WI38 (cell line): Measurements from ENCODE around the gene GRIPAP1.
"Not testable (repeated sequence)": the region's sequence is repeated elsewhere in the genome, so short reads cannot be mapped to it uniquely, and the experiment has no call there.

Source experiments
- H3K4me3 ChIP-seq: 2 replicates; pipeline ENCODE4 v1.5.1; 2011; ENCODE audit warnings: low read depth, mild to moderate bottlenecking, control low read depth, low read length
- TF ChIP-seq, protein P1 (sequence below): IDR thresholded peaks from 2 replicates; pipeline ENCODE4 v1.5.1; 2012; ENCODE audit warnings: low read depth, mild to moderate bottlenecking, control low read depth, low read length

The GRIPAP1 gene

DNA sequence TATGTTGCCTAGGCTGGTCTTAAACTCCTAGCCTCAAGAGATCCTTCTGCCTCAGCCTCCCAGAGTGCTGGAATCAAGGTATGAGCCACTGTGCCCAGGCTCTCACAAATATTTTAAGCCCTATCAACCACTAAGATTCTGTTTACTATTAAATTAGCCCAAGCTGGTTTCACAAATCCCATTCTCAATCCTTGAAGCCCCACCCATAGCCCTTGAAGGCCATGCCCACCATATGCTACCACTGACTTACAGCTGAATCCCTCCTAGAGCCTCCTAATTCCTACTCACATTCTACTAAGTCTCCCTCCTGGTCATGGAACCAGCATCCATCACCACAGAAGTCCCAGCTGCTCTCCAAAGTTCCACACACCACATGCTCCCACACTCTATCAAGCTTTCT is 9.7 kb downstream of the GRIPAP1 start:
- TF ChIP-seq, protein P1, sequence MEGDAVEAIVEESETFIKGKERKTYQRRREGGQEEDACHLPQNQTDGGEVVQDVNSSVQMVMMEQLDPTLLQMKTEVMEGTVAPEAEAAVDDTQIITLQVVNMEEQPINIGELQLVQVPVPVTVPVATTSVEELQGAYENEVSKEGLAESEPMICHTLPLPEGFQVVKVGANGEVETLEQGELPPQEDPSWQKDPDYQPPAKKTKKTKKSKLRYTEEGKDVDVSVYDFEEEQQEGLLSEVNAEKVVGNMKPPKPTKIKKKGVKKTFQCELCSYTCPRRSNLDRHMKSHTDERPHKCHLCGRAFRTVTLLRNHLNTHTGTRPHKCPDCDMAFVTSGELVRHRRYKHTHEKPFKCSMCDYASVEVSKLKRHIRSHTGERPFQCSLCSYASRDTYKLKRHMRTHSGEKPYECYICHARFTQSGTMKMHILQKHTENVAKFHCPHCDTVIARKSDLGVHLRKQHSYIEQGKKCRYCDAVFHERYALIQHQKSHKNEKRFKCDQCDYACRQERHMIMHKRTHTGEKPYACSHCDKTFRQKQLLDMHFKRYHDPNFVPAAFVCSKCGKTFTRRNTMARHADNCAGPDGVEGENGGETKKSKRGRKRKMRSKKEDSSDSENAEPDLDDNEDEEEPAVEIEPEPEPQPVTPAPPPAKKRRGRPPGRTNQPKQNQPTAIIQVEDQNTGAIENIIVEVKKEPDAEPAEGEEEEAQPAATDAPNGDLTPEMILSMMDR: no peak
- no peak overlapping the region for H3K4me3 ChIP-seq

DNA sequence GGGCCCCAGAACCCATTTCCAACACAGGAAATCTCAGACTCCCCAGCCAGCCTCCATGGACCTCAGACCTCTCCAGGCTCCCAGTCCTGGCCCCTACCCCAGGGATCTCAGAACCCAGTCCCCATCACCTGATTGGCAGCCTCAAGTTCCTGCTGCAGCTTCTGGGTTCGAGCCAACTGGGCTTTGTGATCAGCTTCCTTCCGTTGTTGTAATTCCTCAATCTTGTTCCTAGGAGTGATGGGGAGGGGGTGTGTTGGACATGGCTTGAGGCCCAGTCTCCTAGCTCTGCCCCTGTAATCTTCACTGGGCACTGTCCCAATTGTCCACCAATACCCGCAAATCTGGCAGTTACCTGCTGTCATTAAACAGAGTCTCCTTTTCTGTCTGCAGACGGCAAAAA is 12.6 kb downstream of the GRIPAP1 start:
- TF ChIP-seq, protein P1: no peak
- no peak overlapping the region for H3K4me3 ChIP-seq

DNA sequence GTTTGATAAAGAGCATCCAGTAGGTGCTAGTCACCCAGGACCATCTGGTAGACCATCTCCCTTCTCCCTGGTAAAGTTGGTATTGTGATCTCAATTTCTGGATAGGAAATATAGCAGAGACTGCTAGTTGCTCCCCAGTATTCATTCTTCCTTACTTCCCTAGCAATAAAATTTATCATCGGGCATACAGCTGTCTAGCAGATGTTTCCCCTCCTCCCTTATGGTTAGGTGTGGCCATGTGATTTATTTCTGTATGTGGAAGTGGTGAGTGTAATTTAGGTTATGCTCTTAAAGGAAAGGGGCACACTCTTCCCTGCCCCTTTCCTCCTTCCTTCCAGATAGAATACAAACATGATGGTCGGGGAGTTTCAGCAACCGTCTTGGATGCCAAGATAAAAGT is 18.2 kb downstream of the GRIPAP1 start:
- TF ChIP-seq, protein P1: no peak
- H3K4me3 ChIP-seq: no peak overlapping the region

DNA sequence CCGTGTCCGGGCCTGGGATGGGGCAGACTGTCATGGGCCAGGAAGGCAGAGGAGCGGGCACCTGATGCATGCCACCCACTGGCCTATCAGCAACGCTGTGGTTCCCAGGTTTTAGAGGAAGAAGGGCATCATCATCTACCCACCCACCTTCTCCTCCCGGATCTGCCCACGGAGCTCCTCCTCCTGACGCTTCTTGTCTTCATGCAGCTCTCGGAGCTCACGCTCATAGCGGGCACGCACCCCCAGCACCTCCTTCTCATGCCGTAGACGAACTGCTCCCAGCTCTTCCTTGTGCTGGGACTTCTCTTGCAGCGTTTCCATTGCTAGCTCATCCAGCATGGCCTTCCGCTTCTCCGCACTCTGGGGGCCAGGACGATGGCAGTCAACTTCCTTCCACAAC is 19.0 kb downstream of the GRIPAP1 start:
- H3K4me3 ChIP-seq: no peak overlapping the region
- TF ChIP-seq, protein P1: no peak

DNA sequence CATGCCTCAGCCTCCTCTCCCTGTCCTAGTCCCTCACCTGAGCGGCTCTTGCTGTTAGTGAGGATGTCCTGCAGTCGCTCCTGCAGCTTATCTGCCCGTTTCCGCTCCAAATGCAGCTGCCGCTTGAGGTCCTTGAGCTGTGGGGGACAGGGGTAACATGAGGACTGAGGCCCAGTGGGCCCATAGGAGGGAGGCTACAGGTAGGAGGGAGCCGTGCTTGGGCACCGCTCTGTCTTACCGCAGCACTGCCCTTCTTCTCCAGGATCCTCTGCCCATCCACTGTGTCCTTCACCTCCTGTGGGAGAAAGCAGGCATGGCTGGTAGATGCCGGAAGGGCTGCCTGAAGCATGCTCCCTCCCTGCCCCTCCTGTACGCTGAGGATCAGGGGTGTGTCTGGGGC is 20.9 kb downstream of the GRIPAP1 start:
- TF ChIP-seq, protein P1: no peak
- no peak overlapping the region for H3K4me3 ChIP-seq

DNA sequence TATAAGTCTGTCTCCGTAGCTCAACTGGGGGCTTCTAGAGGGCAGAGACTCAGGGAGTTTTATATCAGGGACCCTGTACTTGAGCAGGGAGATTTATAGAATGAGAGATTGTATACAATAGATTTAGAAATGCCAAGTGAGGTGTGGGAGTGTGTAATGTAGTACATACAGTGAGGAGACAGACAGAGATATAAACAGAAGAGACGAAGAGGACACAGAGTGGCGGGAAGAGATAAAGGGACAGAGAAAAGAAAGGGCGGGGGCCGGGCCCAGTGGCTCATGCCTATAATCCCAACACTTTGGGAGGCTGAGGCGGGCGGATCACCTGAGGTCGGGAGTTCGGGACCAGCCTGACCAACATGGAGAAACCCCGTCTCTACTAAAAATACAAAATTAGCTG is 21.7 kb downstream of the GRIPAP1 start:
- not testable (repeated sequence) for H3K4me3 ChIP-seq

DNA sequence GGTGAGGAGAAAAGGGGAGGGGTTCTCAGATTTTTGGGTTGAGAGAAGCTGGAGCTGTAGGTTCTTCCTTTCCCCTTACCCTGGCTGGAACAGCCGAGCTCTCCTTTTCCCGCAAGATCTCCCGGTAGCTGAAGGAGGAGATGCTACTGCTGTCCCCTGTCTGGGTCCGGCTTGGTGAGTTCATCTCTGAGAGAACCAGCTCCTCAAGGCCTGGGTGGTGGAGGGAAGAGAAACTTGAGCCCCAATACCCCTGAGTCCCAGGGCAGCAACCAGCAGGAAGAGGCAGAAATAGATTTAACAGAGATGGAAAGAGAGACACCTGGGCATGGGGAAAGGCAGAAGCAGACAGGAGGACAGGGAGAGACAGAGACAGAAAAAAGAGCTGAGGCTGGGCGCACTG is 23.8 kb downstream of the GRIPAP1 start:
- TF ChIP-seq, protein P1: no peak
- no peak overlapping the region for H3K4me3 ChIP-seq

DNA sequence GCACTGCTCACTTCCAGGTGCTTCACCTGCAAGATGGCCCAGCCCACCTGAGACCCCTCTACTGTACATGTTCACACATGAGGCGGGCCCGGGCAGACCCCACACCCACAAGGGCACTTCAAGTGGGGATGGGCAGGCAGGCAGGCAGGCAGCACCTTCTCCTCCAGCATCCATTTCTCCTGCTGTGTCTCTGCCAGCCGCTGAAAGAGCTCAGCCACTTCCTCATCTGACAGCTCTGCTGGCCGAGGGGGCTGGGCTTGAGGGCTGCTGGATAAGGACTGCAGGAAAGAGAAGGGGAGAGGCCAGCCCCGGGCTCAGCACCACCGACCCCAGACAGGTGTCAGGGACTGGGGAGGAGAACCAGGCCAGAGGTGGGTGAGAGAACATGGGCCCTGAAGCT is 26.0 kb downstream of the GRIPAP1 start:
- TF ChIP-seq, protein P1: no peak
- H3K4me3 ChIP-seq: no peak overlapping the region
